ENCODE data around the gene CST6.

The CST6 gene

DNA sequence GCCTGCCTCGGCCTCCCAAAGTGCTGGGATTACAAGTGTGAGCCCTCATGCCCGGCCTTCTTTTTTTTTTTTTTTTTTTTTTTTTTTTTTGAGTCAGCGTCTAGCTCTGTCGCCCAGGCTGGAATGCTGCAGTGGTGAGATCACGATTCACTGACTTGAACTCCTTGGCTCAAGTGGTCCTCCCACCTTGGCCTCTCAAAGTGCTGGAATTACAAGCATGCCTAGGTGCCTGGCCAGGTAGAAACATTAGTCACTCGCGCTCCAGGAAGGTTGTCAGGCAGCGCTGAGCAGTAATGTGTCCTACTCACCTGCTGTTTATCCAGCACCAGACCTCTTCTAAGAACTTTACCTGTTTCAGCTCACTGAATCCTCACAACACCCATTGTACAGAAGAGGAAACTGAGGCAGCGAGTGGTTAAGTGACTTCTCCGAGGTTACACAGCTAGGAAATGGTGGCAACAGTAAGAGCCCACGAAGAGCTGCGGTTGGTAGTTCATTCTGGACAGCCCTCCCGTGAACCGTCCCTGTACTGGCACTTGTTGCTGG is 496 bp upstream of the CST6 start:
- ChIA-PET POLR2A (interaction anchor here (0.7 to 0.9 kb wide), 2 partner anchors 9 to 57 kb away, joined by 3 read pairs; partner anchors contain the start of gene BANF1), CTCF (interaction anchor here (0.9 to 7.8 kb wide), 6 partner anchors 9 to 127 kb away, joined by 3 to 72 read pairs (median 4); partner anchors contain the start of gene BANF1)
- TF ChIP-seq, protein P1, sequence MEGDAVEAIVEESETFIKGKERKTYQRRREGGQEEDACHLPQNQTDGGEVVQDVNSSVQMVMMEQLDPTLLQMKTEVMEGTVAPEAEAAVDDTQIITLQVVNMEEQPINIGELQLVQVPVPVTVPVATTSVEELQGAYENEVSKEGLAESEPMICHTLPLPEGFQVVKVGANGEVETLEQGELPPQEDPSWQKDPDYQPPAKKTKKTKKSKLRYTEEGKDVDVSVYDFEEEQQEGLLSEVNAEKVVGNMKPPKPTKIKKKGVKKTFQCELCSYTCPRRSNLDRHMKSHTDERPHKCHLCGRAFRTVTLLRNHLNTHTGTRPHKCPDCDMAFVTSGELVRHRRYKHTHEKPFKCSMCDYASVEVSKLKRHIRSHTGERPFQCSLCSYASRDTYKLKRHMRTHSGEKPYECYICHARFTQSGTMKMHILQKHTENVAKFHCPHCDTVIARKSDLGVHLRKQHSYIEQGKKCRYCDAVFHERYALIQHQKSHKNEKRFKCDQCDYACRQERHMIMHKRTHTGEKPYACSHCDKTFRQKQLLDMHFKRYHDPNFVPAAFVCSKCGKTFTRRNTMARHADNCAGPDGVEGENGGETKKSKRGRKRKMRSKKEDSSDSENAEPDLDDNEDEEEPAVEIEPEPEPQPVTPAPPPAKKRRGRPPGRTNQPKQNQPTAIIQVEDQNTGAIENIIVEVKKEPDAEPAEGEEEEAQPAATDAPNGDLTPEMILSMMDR (IDR thresholded peaks at IDR 0.05; ENCODE audit: insufficient read depth, low read length, missing control alignments) = no peak
- no peak for DNase-seq (ENCODE audit: low read depth, low spot score)
- no peak overlapping the region for H3K4me3 ChIP-seq (ENCODE audit: low read depth, low read length)

DNA sequence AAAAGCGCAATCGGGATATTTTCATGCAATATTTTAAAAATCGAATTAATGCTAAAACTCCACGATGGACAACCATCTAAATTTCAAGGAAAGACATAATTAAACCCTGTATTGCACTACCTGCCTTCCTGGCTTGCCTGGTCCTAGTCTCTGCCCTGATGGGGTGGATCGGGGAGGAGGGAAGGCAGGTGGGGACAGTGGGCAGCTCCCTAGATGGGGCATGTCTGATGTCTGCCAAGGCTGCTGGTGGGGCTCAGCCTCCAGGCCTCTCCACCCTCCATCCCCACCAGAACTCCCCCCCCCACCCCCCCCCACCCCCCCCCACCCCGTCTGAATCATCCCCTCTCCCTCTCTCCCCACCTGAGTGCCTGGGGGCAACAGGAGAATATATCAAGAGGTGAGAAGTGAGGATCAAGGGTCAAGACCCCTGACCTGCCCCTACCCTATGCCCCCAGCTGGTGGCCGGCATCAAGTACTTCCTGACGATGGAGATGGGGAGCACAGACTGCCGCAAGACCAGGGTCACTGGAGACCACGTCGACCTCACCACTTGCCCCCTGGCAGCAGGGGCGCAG is 650 bp downstream of the CST6 start:
- no peak for DNase-seq (ENCODE audit: low read depth, low spot score)
- ChIA-PET CTCF (interaction anchor here (1.4 to 7.8 kb wide), 3 partner anchors 10 to 29 kb away, joined by 3 to 72 read pairs (median 4); partner anchors contain the start of gene BANF1), POLR2A (no interaction called here)
- H3K4me3 ChIP-seq (ENCODE audit: low read depth, low read length) = no peak overlapping the region
- TF ChIP-seq, protein P1 (IDR thresholded peaks at IDR 0.05; ENCODE audit: insufficient read depth, low read length, missing control alignments) = no peak

DNA sequence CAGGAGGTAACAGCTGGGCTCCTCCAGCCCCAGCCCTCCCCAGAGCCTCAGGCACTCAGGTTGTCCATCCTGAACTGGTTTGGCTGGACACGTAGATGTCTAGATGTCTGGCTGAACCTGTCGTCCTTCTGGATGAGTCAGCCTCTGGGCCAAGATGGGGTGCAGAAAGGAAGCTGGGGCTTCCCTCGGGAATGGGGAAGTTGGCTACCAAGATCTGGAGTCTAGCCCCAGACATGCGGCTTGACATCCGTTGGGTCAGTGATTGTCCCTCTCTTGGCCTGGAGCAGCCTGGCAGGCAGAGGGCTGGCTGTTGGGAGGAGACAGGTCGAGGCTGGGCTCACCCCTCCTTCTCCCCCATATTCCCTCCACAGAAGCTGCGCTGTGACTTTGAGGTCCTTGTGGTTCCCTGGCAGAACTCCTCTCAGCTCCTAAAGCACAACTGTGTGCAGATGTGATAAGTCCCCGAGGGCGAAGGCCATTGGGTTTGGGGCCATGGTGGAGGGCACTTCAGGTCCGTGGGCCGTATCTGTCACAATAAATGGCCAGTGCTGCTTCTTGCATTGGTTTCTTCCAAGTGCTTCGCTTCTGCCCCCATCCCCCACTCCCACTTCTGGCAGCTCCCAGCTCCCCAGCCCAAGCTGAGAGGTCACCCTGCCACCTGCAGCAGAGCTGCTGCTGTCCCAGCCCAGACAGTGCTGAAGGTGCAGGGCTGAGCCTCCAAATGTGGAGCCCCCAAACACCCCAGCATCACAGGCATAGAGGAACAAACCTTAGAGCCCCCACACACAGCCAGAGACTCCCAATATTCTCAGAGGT is 1.3 kb downstream of the CST6 start:
- TF ChIP-seq, protein P1 (IDR thresholded peaks at IDR 0.05; ENCODE audit: insufficient read depth, low read length, missing control alignments) = no peak
- POLR2A ChIA-PET = no interaction called here
- H3K4me3 ChIP-seq (ENCODE audit: low read depth, low read length) = no peak overlapping the region
- no peak for DNase-seq (ENCODE audit: low read depth, low spot score)
- CTCF ChIA-PET = interaction anchor here (0.9 to 7.8 kb wide), 3 partner anchors 10 to 32 kb away, joined by 3 to 72 read pairs (median 3); no protein-coding TSS in a partner anchor

DNA sequence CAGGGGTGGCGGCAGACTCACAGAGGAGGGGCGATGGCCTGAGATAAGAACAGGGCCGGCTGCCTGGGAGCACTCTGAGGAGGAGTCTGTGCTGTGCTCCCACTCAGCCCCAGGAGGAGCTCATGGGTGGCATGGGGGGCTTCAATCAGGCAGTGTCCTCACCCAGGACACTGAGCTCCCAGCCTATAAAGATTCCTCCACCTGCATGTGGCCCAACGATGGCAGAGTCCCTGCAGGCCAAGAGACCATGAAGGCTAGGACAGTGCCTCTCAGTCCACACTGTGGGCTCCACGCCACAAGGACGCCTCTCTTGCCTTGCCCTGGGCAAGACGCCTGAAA is 1.9 kb downstream of the CST6 start:
- no peak for DNase-seq (ENCODE audit: low read depth, low spot score)
- H3K4me3 ChIP-seq (ENCODE audit: low read depth, low read length) = no peak overlapping the region
- TF ChIP-seq, protein P1 (IDR thresholded peaks at IDR 0.05; ENCODE audit: insufficient read depth, low read length, missing control alignments) = no peak
- POLR2A ChIA-PET = no interaction called here
- CTCF ChIA-PET = interaction anchor here (0.9 to 7.8 kb wide), 3 partner anchors 9 to 31 kb away, joined by 3 to 72 read pairs (median 3); no protein-coding TSS in a partner anchor

DNA sequence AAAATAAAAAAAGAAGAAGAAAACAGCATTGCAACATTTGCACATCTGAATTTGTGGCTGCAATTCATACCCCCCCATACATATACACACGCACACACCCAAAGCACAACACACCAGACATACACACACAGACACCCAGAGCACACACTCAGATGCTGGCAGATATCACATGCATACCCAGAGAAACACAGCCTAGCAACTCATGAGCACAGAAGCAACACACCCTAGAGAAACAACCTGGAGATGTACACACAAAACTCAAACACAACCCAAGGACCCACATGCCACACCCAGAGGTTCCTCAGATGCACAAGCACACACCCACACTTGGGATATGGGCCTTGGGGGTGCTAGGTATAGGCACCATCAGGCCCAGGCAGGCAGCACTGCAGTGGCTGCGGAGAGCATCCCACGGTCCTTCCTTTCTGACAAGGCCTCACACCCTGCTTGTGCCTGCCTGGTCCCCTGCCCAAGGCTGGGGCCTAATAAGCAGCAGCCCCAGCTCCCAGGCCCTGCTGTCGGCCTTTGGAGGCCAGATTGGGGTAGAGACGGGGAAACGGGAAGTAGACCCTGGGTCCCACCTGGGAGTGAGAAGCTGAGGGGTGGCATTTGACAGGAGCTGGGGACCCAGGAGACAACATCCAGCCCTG is 3.1 kb downstream of the CST6 start:
- TF ChIP-seq, protein P1 (IDR thresholded peaks at IDR 0.05; ENCODE audit: insufficient read depth, low read length, missing control alignments) = no peak
- CTCF ChIA-PET = interaction anchor here (1.1 to 7.8 kb wide), 4 partner anchors 8 to 126 kb away, joined by 3 to 72 read pairs (median 12); partner anchors contain the start of gene FIBP
- POLR2A ChIA-PET = interaction anchor here (0.6 kb wide), 1 partner anchor 9 kb away, joined by 4 read pairs; no protein-coding TSS in a partner anchor
- DNase-seq (ENCODE audit: low read depth, low spot score) = no peak
- H3K4me3 ChIP-seq (ENCODE audit: low read depth, low read length) = no peak overlapping the region
